Caco-2 (cell line): Measurements from ENCODE around the gene NETO1. TPM values are rescaled to one million over a fixed set of nuclear protein-coding genes. Genes with fewer than 3 reads are reported as not detected.
A peak's percentile ranks its signal among the peaks of the same experiment; 100 is the strongest.

Source experiments
- BruUV-seq: library from RNA; stranded (reverse); fragments of 400-500 nt; replicated peaks from 2 replicates; lab custom pipeline; 2021; lab: Mats Ljungman, UMichigan
- CTCF ChIA-PET: fragments of 300-600 bp; sonication (Branson Sonifier 250); formaldehyde crosslinking; loops from one replicate; lab custom pipeline; 2022; ENCODE audit warnings: antibody characterized with exemption; lab: Charles Lee
- POLR2A ChIA-PET: fragments of 300-600 bp; sonication (Branson Sonifier 250); formaldehyde crosslinking; loops from one replicate; lab custom pipeline; 2022; ENCODE audit warnings: antibody characterized with exemption; lab: Charles Lee
- DNase-seq, 2 experiments: peaks; one replicate each; pipeline versions ENCODE4 v3.0.0 to v3.0.0-alpha.2; 2020 to 2022
- H3K27me3 ChIP-seq: replicated peaks from 2 replicates; pipeline ENCODE4 v1.6.0; 2011; ENCODE audit warnings: low read length; ENCODE audit not compliant: control insufficient read depth, insufficient read depth
- H3K36me3 ChIP-seq: 2 replicates; pipeline ENCODE4 v1.5.1; 2011; ENCODE audit warnings: low read length; ENCODE audit not compliant: control insufficient read depth, insufficient read depth
- H3K4me1 ChIP-seq: fragments of 250-450 bp; sonication (Bioruptor Pico); 2 replicates; pipeline ENCODE4 v1.5.1; 2020; ENCODE audit warnings: mild to moderate bottlenecking
- H3K4me3 ChIP-seq: 2 replicates; pipeline ENCODE4 v1.5.1; 2011; ENCODE audit warnings: low read depth, mild to moderate bottlenecking, control low read depth, low read length
- H3K9me3 ChIP-seq: fragments of 250-450 bp; sonication (Bioruptor Pico); 2 replicates; pipeline ENCODE4 v1.5.1; 2020; ENCODE audit warnings: mild to moderate bottlenecking, moderate library complexity
- H3K27ac Mint-ChIP-seq: one replicate; pipeline ENCODE4 v1.8.0; 2022; ENCODE audit warnings: mixed read lengths; ENCODE audit not compliant: unreplicated experiment
- H3K27me3 Mint-ChIP-seq: one replicate; pipeline ENCODE4 v1.8.0; 2022; ENCODE audit warnings: mixed read lengths; ENCODE audit not compliant: insufficient read depth, unreplicated experiment
- H3K36me3 Mint-ChIP-seq: one replicate; pipeline ENCODE4 v1.8.0; 2022; ENCODE audit warnings: mild to moderate bottlenecking, mixed read lengths; ENCODE audit not compliant: insufficient read depth, unreplicated experiment
- H3K4me1 Mint-ChIP-seq: one replicate; pipeline ENCODE4 v1.8.0; 2022; ENCODE audit warnings: low read depth, mixed read lengths; ENCODE audit not compliant: unreplicated experiment
- H3K4me3 Mint-ChIP-seq: one replicate; pipeline ENCODE4 v1.8.0; 2022; ENCODE audit warnings: mild to moderate bottlenecking, moderate library complexity, mixed read lengths; ENCODE audit not compliant: unreplicated experiment
- H3K9me3 Mint-ChIP-seq: one replicate; pipeline ENCODE4 v1.8.0; 2022; ENCODE audit warnings: mixed read lengths; ENCODE audit not compliant: unreplicated experiment
- intact Hi-C: fragments of 100-400 bp; cut with micrococcal nuclease; formaldehyde crosslinking; loops from one replicate; pipeline ENCODE4 v1.10.0; 2022; ENCODE audit not compliant: unreplicated experiment
- total RNA-seq: library from RNA; stranded (reverse); gene quantifications from 2 replicates; pipeline ENCODE4 v1.2.3, GENCODE V29; 2022
- TF ChIP-seq, protein P1 (sequence below), 2 experiments: fragments of 200-600 bp in 1 of 2; IDR thresholded peaks; 1 replicate in 1 of 2; 2 replicates in 1 of 2; pipeline versions ENCODE4 v1.5.1 to v1.8.0; 2011 to 2022; ENCODE audit warnings: antibody characterized with exemption in 1 of 2, control low read depth in 1 of 2, inconsistent platforms in 1 of 2, low read depth in 1 of 2, low read length in 1 of 2, mild to moderate bottlenecking in 1 of 2, moderate library complexity in 1 of 2; ENCODE audit not compliant: insufficient read depth in 1 of 2, severe bottlenecking in 1 of 2, unreplicated experiment in 1 of 2

Gene NETO1
- total RNA-seq, 1 experiment from 2014 or later = not detected

DNA sequence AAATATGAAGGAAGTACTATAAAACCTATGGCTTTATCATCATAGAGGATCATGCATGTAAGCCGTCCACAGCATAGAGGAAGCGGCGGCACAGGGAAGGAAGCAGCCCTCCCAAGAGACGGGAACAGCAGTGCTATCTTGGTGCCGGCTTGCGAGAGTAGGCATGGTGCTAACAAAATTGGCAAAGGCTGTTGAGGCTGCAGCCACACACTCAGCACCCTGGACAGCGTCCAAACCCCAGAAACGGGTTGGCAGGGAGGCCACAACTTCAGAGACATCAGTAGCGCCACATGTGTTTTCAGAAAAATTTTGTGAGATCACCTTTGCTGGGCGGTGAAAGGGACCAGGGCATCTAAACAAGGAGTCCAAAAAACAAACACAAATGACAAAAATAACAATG lies 37.7 kb downstream of the NETO1 start:
- Histone ChIP-seq H3K27me3 (no peaks in the 10 kb centered on the region), H3K4me1 (no peaks in the 10 kb centered on the region), H3K36me3 (no peaks in the 10 kb centered on the region), H3K4me3 (no peak overlapping the region), H3K9me3 (no peaks in the 10 kb centered on the region)
- no peaks in the 10 kb centered on the region for H3K4me1 Mint-ChIP-seq
- no peak overlapping the region for H3K27ac Mint-ChIP-seq
- TF ChIP-seq, protein P1, sequence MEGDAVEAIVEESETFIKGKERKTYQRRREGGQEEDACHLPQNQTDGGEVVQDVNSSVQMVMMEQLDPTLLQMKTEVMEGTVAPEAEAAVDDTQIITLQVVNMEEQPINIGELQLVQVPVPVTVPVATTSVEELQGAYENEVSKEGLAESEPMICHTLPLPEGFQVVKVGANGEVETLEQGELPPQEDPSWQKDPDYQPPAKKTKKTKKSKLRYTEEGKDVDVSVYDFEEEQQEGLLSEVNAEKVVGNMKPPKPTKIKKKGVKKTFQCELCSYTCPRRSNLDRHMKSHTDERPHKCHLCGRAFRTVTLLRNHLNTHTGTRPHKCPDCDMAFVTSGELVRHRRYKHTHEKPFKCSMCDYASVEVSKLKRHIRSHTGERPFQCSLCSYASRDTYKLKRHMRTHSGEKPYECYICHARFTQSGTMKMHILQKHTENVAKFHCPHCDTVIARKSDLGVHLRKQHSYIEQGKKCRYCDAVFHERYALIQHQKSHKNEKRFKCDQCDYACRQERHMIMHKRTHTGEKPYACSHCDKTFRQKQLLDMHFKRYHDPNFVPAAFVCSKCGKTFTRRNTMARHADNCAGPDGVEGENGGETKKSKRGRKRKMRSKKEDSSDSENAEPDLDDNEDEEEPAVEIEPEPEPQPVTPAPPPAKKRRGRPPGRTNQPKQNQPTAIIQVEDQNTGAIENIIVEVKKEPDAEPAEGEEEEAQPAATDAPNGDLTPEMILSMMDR (IDR thresholded peaks at IDR 0.05; ENCODE audit: insufficient read depth in 1 of 2, low read depth in 1 of 2, low read length in 1 of 2, severe bottlenecking in 1 of 2, unreplicated experiment in 1 of 2) = no peak
- no peaks in the 10 kb centered on the region for H3K27me3 Mint-ChIP-seq
- no peak overlapping the region for H3K4me3 Mint-ChIP-seq
- DNase-seq = peak in 1 of 2 experiments; percentile 1
- BruUV-seq = no TSS peak
- CTCF ChIA-PET = no interaction called here
- POLR2A ChIA-PET = no interaction called here
- intact Hi-C loops = no loop called here
- H3K36me3 Mint-ChIP-seq = no peaks in the 10 kb centered on the region
- H3K9me3 Mint-ChIP-seq = no peaks in the 10 kb centered on the region

DNA sequence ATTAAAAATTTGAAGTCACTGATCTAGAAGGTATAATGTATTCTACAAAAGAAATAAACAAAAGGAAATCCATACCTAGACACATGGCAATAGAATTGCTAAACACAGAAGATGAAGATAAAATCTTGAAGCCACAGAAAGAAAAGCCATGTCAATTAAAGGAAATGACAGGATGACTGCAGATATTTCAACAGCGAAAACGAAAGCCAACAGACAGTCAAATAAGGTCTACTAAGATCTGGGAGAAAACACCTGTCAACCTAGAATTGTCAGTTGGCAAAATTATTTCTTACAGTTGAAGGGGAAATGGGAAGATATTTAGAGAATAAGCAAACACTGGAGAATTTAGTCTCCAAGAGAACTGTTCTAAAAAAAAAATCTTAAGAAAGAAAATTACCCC lies 39.2 kb downstream of the NETO1 start:
- no peaks in the 10 kb centered on the region for H3K27me3 Mint-ChIP-seq
- TF ChIP-seq, protein P1 (IDR thresholded peaks at IDR 0.05; ENCODE audit: insufficient read depth in 1 of 2, low read depth in 1 of 2, low read length in 1 of 2, severe bottlenecking in 1 of 2, unreplicated experiment in 1 of 2) = no peak

DNA sequence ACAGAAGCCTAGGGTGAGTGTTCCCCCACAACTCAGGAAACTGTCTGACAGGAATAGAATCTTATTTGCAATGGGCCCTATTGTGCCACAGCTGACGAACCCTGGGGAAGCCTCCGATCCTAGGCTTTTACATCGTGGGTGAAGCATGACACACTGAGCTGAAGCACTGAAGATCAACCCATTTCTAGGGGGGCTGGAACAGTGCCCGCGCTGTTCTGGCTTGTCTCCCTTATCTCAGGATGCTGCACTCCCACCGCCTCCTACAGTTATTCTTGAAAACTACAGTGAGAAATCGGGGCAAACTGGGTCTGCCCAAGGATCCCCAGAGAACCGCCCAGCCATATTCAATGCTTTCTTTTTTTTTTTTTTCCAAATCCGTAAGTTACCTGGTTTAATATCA lies 41.1 kb downstream of the NETO1 start:
- TF ChIP-seq, protein P1 (IDR thresholded peaks at IDR 0.05; ENCODE audit: insufficient read depth in 1 of 2, low read depth in 1 of 2, low read length in 1 of 2, severe bottlenecking in 1 of 2, unreplicated experiment in 1 of 2) = no peak
- no TSS peak for BruUV-seq

More for the DNA sequence above, 39.2 kb downstream of the NETO1 start:
- POLR2A ChIA-PET = no interaction called here
- Mint-ChIP-seq H3K27ac (no peak overlapping the region), H3K36me3 (no peaks in the 10 kb centered on the region), H3K4me1 (no peaks in the 10 kb centered on the region), H3K9me3 (no peaks in the 10 kb centered on the region), H3K4me3 (no peak overlapping the region)
- no TSS peak for BruUV-seq
- no peaks in the 10 kb centered on the region for H3K9me3 ChIP-seq
- intact Hi-C loops = no loop called here
- CTCF ChIA-PET = no interaction called here
- H3K4me1 ChIP-seq = no peaks in the 10 kb centered on the region
- no peaks in the 10 kb centered on the region for H3K27me3 ChIP-seq
- no peaks in the 10 kb centered on the region for H3K36me3 ChIP-seq
- no peak overlapping the region for H3K4me3 ChIP-seq
- no peak for DNase-seq

More for the DNA sequence above, 41.1 kb downstream of the NETO1 start:
- Mint-ChIP-seq H3K27ac (no peak overlapping the region), H3K4me3 (no peak overlapping the region), H3K27me3 (peaks cover 5% of the 10 kb centered on the region), H3K4me1 (no peaks in the 10 kb centered on the region), H3K36me3 (no peaks in the 10 kb centered on the region), H3K9me3 (no peaks in the 10 kb centered on the region)
- Histone ChIP-seq H3K4me1 (no peaks in the 10 kb centered on the region), H3K4me3 (no peak overlapping the region), H3K27me3 (no peaks in the 10 kb centered on the region), H3K9me3 (no peaks in the 10 kb centered on the region), H3K36me3 (no peaks in the 10 kb centered on the region)
- DNase-seq = no peak
- ChIA-PET POLR2A (no interaction called here), CTCF (no interaction called here)
- intact Hi-C loops = no loop called here
